Endodermal cell (in vitro differentiated cells): ENCODE data around the gene ABCG1. TPM values are rescaled to one million over a fixed set of nuclear protein-coding genes. Genes with fewer than 3 reads are reported as not detected.
"Not testable (repeated sequence)": the region's sequence is repeated elsewhere in the genome, so short reads cannot be mapped to it uniquely, and the experiment has no call there.

Experiments
- DNase-seq: peaks from one replicate; pipeline ENCODE4 v3.0.0-alpha.2; 2017
- H3K27ac ChIP-seq: 2 replicates; pipeline ENCODE4 v1.5.1; 2013; ENCODE audit warnings: mild to moderate bottlenecking, low read depth, low read length, moderate library complexity
- H3K27me3 ChIP-seq: 2 replicates; pipeline ENCODE4 v1.6.1; 2013; ENCODE audit warnings: mild to moderate bottlenecking, low read length, moderate library complexity; ENCODE audit not compliant: insufficient read depth, control insufficient read depth, poor library complexity, severe bottlenecking
- H3K36me3 ChIP-seq: 2 replicates; pipeline ENCODE4 v1.7.0; 2013; ENCODE audit warnings: mild to moderate bottlenecking, low read length, moderate library complexity; ENCODE audit not compliant: control insufficient read depth, insufficient read depth
- H3K4me1 ChIP-seq: one replicate; pipeline ENCODE4 v1.7.0; 2013; ENCODE audit warnings: low read length; ENCODE audit not compliant: control insufficient read depth, insufficient read depth
- H3K4me3 ChIP-seq: 2 replicates; pipeline ENCODE4 v1.5.1; 2013; ENCODE audit warnings: mild to moderate bottlenecking, low read length, moderate library complexity
- H3K9ac ChIP-seq: 2 replicates; pipeline ENCODE4 v1.6.1; 2013; ENCODE audit warnings: mild to moderate bottlenecking, low read length, moderate library complexity; ENCODE audit not compliant: poor library complexity, severe bottlenecking; ENCODE audit errors: extremely low read depth
- H3K9me3 ChIP-seq: 2 replicates; pipeline ENCODE4 v1.6.1; 2013; ENCODE audit warnings: mild to moderate bottlenecking, low read length, moderate library complexity; ENCODE audit not compliant: control insufficient read depth
- H3K27ac Mint-ChIP-seq: 2 replicates; pipeline ENCODE4 v1.8.0; 2020; ENCODE audit warnings: mixed read lengths
- H3K27me3 Mint-ChIP-seq: 2 replicates; pipeline ENCODE4 v1.8.0; 2021; ENCODE audit warnings: mild to moderate bottlenecking, mixed read lengths; ENCODE audit not compliant: insufficient read depth
- H3K36me3 Mint-ChIP-seq: 2 replicates; pipeline ENCODE4 v1.8.0; 2020; ENCODE audit warnings: low read depth, mixed read lengths
- H3K4me1 Mint-ChIP-seq: 2 replicates; pipeline ENCODE4 v1.8.0; 2020; ENCODE audit warnings: mixed read lengths
- H3K4me3 Mint-ChIP-seq: 2 replicates; pipeline ENCODE4 v1.8.0; 2020; ENCODE audit warnings: mild to moderate bottlenecking, moderate library complexity, mixed read lengths
- H3K9me3 Mint-ChIP-seq: 2 replicates; pipeline ENCODE4 v1.8.0; 2020; ENCODE audit warnings: mild to moderate bottlenecking, mixed read lengths
- WGBS, 2 experiments: methylation state at CpG; one replicate each; pipeline versions ENCODE4 v1.1.5 to v1.1.7; 2013; ENCODE audit warnings: missing lambda C conversion rate in 2 of 2, mixed read lengths in 1 of 2; ENCODE audit not compliant: insufficient coverage in 1 of 2, insufficient read length in 1 of 2; 5-methylcytosine and 5-hydroxymethylcytosine counted together
- total RNA-seq, 2 donors: library from RNA; stranded (reverse); fragmentation: NEBNext Ultra II Directional in 1 of 2; extraction: Animal tissue kit (Norgen Biotek cat#: 25700) in 1 of 2; gene quantifications; 2 replicates in 1 of 2; 3 replicates in 1 of 2; pipeline ENCODE4 v1.2.1, GENCODE V29; 2021
- TF ChIP-seq, protein P1 (sequence below): fragments of 200-600 bp; sonication (generic); conservative IDR thresholded peaks from 2 replicates; pipeline ENCODE4 v1.5.0; 2021; ENCODE audit warnings: antibody characterized with exemption, mild to moderate bottlenecking

The ABCG1 gene
- total RNA-seq, 2 donors from 2014 or later = 1.6 to 5.4 TPM

DNA sequence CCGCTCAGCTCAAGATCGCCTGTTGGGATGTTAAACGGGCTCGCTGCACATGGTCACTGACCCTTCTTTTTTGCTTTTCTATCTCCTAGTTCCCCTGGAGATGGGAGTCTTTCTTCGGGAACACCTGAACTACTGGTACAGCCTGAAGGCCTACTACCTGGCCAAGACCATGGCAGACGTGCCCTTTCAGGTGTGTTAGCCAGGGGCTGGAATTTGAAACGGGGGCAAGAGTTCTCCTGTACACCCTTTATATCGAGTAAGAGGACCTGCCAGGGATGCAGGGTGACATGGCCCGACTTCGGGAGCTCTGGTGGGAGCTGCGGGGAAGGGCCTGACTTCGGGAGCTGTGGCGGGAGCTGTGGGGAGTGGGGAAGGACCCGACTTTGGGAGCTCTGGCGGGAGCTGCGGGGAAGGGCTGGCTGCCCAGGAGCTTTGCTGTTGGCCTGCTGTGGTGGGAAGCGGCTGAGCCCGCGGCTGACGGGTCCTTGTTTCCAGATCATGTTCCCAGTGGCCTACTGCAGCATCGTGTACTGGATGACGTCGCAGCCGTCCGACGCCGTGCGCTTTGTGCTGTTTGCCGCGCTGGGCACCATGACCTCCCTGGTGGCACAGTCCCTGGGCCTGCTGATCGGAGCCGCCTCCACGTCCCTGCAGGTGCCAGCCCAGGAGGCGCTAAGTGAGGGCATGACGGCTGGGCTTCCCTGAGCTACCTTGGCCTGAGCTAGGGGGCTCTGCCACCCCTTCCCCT is 72.2 kb downstream of the ABCG1 start:
- H3K27me3 ChIP-seq = no peaks in the 10 kb centered on the region
- peaks cover 6% of the 10 kb centered on the region for H3K9me3 ChIP-seq
- peaks cover 3% of the 10 kb centered on the region for H3K27me3 Mint-ChIP-seq
- peaks cover 13% of the 10 kb centered on the region for H3K36me3 Mint-ChIP-seq
- no peak overlapping the region for H3K4me3 ChIP-seq
- H3K27ac ChIP-seq = no peak overlapping the region
- DNase-seq = no peak
- H3K4me1 Mint-ChIP-seq = no peaks in the 10 kb centered on the region
- H3K27ac Mint-ChIP-seq = no peak overlapping the region
- H3K36me3 ChIP-seq = no peaks in the 10 kb centered on the region
- TF ChIP-seq, protein P1, sequence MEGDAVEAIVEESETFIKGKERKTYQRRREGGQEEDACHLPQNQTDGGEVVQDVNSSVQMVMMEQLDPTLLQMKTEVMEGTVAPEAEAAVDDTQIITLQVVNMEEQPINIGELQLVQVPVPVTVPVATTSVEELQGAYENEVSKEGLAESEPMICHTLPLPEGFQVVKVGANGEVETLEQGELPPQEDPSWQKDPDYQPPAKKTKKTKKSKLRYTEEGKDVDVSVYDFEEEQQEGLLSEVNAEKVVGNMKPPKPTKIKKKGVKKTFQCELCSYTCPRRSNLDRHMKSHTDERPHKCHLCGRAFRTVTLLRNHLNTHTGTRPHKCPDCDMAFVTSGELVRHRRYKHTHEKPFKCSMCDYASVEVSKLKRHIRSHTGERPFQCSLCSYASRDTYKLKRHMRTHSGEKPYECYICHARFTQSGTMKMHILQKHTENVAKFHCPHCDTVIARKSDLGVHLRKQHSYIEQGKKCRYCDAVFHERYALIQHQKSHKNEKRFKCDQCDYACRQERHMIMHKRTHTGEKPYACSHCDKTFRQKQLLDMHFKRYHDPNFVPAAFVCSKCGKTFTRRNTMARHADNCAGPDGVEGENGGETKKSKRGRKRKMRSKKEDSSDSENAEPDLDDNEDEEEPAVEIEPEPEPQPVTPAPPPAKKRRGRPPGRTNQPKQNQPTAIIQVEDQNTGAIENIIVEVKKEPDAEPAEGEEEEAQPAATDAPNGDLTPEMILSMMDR = no peak
- no peaks in the 10 kb centered on the region for H3K4me1 ChIP-seq
- H3K9me3 Mint-ChIP-seq = peaks cover 7% of the 10 kb centered on the region
- WGBS, 2 experiments = 91 to 94% methylated on average over 21 to 35 of the region's 35 CpGs
- H3K4me3 Mint-ChIP-seq = no peak overlapping the region
- H3K9ac ChIP-seq = no peak overlapping the region

DNA sequence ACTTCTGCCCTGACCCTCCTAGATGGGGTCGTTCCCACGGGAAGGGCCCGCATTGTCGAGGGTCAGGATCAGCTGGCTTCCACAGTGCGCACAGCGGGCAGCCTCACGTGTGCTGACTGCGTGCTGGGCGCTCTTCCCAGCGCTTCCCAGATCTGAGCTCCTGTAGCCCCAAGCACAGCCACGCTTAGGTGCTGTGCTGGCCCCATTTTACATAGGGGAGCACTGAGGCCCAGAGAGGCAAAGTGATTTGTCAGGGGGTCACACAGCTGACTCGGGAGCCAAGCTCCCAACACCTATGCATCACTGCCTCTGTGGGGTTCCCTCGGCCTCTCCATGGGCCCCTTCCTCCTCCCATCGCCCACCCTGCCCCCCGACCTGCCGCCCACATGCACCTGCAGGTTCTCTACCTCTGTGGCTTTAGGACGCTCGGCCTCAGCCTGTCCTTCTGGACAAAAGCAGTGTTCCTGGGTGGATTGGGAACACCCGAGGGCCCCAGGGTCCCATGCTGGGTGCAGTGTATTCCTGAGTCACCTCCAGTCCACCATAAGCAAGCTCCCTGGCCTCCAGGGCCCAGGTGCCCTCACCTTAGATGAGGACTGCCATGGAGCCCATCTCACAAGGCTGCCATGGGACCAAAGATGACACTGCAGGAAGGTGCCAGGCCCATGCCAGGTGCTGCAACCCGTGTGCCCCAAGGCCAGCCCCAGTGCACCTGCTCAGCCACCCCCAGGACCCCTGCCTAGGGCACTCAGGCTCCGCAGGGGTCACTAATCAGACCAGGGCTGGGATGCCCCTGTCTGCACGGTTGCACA is 73.0 kb downstream of the ABCG1 start:
- Histone ChIP-seq H3K27ac (no peak overlapping the region), H3K36me3 (no peaks in the 10 kb centered on the region), H3K9ac (no peak overlapping the region), H3K4me3 (no peak overlapping the region), H3K9me3 (peaks cover 6% of the 10 kb centered on the region), H3K27me3 (no peaks in the 10 kb centered on the region), H3K4me1 (no peaks in the 10 kb centered on the region)
- Mint-ChIP-seq H3K4me1 (no peaks in the 10 kb centered on the region), H3K4me3 (no peak overlapping the region), H3K27me3 (no peaks in the 10 kb centered on the region), H3K27ac (no peak overlapping the region), H3K9me3 (peaks cover 7% of the 10 kb centered on the region), H3K36me3 (peaks cover 13% of the 10 kb centered on the region)
- no peak for DNase-seq
- TF ChIP-seq, protein P1 = no peak
- 86 to 93% methylated on average over 15 to 22 of the region's 22 CpGs for WGBS, 2 experiments

DNA sequence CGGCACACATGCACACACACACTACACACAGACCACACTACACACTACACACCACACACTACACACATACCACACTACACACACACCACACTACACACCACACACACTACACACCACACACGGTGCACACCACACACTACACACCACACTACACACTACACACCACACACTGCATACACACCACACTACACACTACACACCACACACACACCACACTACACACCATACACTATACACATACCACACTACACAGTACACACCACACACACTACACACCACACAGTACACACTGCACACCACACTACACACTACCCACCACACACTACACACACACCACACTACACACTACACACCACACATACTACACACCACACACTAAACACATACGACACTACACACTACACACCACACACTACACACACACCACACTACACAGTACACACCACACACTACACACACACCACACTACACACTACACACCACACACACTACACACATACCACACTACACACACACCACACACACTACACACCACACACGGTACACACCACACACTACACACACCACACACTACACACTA is 73.7 kb downstream of the ABCG1 start:
- H3K27me3 ChIP-seq, H3K9me3 ChIP-seq, H3K36me3 ChIP-seq, H3K27me3 Mint-ChIP-seq, H3K9ac ChIP-seq, H3K4me1 ChIP-seq, H3K9me3 Mint-ChIP-seq, H3K27ac Mint-ChIP-seq, H3K27ac ChIP-seq, H3K4me3 Mint-ChIP-seq, H3K4me3 ChIP-seq, DNase-seq, H3K4me1 Mint-ChIP-seq: not testable (repeated sequence)
- peaks cover 13% of the 10 kb centered on the region for H3K36me3 Mint-ChIP-seq
- 86 to 96% methylated on average over 1 to 3 of the region's 4 CpGs for WGBS, 2 experiments
